Glutamatergic neuron (in vitro differentiated cells): ENCODE data around the gene SYNE1. TPM values are rescaled to one million over a fixed set of nuclear protein-coding genes. Genes with fewer than 3 reads are reported as not detected.
"Not testable (repeated sequence)": the region's sequence is repeated elsewhere in the genome, so short reads cannot be mapped to it uniquely, and the experiment has no call there.

Experiments
- DNase-seq: peaks from one replicate; pipeline ENCODE4 v3.0.0; 2022
- H3K27ac Mint-ChIP-seq: one replicate; pipeline ENCODE4 v1.8.0; 2020; ENCODE audit warnings: mild to moderate bottlenecking, mixed read lengths, inconsistent platforms; ENCODE audit not compliant: unreplicated experiment
- H3K27me3 Mint-ChIP-seq: one replicate; pipeline ENCODE4 v1.8.0; 2020; ENCODE audit warnings: mild to moderate bottlenecking, moderate library complexity, mixed read lengths, inconsistent platforms; ENCODE audit not compliant: unreplicated experiment
- H3K36me3 Mint-ChIP-seq: one replicate; pipeline ENCODE4 v1.8.0; 2020; ENCODE audit warnings: mild to moderate bottlenecking, mixed read lengths, inconsistent platforms; ENCODE audit not compliant: unreplicated experiment
- H3K4me1 Mint-ChIP-seq: one replicate; pipeline ENCODE4 v1.8.0; 2020; ENCODE audit warnings: mild to moderate bottlenecking, low read depth, mixed read lengths, inconsistent platforms; ENCODE audit not compliant: unreplicated experiment
- H3K4me3 Mint-ChIP-seq: one replicate; pipeline ENCODE4 v1.8.0; 2020; ENCODE audit warnings: mild to moderate bottlenecking, mixed read lengths, inconsistent platforms; ENCODE audit not compliant: unreplicated experiment
- H3K9me3 Mint-ChIP-seq: one replicate; pipeline ENCODE4 v1.8.0; 2020; ENCODE audit warnings: mild to moderate bottlenecking, moderate library complexity, mixed read lengths, inconsistent platforms; ENCODE audit not compliant: unreplicated experiment
- CTCF ChIP-seq: fragments of 200-600 bp; sonication (generic); IDR thresholded peaks from one replicate; pipeline ENCODE4 v1.5.0; 2021; ENCODE audit not compliant: partially characterized antibody, unreplicated experiment
- long read RNA-seq: library from polyadenylated mRNA; unstranded; transcript quantifications from one replicate; pipeline ENCODE4 v2.0.0, GENCODE V29; 2020; ENCODE audit not compliant: unreplicated experiment
- total RNA-seq: library from RNA; stranded (reverse); fragmentation: NEBNext Ultra II Directional; extraction: Animal tissue kit (Norgen Biotek cat#: 25700); gene quantifications from one replicate; pipeline ENCODE4 v1.2.1, GENCODE V29; 2021; ENCODE audit not compliant: unreplicated experiment

The SYNE1 gene, protein sequence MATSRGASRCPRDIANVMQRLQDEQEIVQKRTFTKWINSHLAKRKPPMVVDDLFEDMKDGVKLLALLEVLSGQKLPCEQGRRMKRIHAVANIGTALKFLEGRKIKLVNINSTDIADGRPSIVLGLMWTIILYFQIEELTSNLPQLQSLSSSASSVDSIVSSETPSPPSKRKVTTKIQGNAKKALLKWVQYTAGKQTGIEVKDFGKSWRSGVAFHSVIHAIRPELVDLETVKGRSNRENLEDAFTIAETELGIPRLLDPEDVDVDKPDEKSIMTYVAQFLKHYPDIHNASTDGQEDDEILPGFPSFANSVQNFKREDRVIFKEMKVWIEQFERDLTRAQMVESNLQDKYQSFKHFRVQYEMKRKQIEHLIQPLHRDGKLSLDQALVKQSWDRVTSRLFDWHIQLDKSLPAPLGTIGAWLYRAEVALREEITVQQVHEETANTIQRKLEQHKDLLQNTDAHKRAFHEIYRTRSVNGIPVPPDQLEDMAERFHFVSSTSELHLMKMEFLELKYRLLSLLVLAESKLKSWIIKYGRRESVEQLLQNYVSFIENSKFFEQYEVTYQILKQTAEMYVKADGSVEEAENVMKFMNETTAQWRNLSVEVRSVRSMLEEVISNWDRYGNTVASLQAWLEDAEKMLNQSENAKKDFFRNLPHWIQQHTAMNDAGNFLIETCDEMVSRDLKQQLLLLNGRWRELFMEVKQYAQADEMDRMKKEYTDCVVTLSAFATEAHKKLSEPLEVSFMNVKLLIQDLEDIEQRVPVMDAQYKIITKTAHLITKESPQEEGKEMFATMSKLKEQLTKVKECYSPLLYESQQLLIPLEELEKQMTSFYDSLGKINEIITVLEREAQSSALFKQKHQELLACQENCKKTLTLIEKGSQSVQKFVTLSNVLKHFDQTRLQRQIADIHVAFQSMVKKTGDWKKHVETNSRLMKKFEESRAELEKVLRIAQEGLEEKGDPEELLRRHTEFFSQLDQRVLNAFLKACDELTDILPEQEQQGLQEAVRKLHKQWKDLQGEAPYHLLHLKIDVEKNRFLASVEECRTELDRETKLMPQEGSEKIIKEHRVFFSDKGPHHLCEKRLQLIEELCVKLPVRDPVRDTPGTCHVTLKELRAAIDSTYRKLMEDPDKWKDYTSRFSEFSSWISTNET (N-terminal part only)
- 23.4 TPM for total RNA-seq
- long read RNA-seq, partial matches to known transcripts: 1 of 3 reads
- long read RNA-seq, other reads (novel, unspliced or antisense): 1 of 3 reads

DNA sequence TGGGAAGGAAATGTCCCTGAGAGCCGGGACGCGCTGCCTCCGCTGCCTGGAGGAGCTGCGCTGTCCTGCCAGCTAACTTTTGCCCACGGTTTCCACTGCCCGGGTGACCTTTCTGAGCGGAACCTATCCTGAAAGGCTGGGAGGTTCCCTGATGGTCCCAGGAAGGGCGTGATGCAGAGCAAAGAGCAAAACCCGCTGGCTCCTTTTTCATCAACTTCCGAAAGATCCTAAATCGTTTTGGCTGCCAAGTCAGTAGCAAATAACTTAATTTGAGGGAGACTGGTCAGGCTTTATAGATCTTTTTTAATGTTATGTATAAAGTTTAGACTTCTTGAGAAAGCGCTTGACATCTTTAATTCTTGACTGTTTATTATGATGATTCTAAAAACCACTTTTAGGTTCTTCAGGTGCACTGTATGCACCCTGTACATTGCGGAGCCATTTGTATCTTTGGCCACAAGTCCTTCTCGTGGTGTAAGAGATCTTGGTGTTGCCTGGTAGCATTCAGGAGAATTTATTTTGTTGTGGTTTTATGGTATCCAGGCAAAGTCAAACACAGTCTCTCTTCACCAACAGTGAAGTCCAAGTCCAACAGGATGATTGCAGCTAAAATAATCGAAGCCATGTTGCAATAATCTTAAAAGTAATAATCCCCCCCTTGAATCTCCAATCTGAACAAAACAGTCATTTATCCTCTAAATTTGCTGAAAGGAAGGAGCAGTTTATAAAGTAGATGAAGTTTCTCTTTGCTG, at the start of gene SYNE1:
Gene SYNE1, minus strand, starts transcription at position 67 of the 752 bp plus-strand sequence. CDS start 9,031 bp downstream, outside the sequence.
- Mint-ChIP-seq H3K4me3 (peak within 1 kb of the TSS; percentile 97), H3K4me1 (peaks cover 14% of the 10 kb centered on the region), H3K36me3 (no peaks in the 10 kb centered on the region), H3K27me3 (peaks cover 15% of the 10 kb centered on the region), H3K9me3 (peaks cover 3% of the 10 kb centered on the region), H3K27ac (peak within 1 kb of the TSS; percentile 79)
- no peak for DNase-seq
- TF ChIP-seq CTCF: no peak

DNA sequence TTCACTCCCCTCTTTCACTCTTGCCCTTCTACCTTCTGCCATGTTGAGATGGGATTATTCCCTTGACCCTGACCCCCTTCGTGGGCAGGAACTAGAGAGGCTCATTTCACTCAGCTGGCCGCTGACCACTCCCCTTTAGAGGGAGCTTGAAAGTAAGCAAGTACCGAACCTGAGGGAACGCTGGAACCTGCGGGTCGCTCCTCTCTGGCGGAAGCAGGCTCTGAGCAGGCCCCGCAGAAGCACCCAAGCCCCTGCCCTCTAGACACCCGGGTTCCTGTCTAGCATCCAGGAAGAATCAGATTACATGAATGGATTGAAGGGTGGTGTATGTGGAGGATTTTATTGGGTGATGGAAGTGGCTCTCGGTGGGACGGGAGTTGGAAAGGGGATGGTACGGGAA, 48.7 kb upstream of the SYNE1 start:
- Mint-ChIP-seq H3K27me3 (no peaks in the 10 kb centered on the region), H3K27ac (no peak overlapping the region), H3K4me1 (peaks cover 3% of the 10 kb centered on the region), H3K9me3 (no peaks in the 10 kb centered on the region), H3K36me3 (no peaks in the 10 kb centered on the region), H3K4me3 (no peak overlapping the region)
- no peak for DNase-seq
- TF ChIP-seq CTCF: no peak

DNA sequence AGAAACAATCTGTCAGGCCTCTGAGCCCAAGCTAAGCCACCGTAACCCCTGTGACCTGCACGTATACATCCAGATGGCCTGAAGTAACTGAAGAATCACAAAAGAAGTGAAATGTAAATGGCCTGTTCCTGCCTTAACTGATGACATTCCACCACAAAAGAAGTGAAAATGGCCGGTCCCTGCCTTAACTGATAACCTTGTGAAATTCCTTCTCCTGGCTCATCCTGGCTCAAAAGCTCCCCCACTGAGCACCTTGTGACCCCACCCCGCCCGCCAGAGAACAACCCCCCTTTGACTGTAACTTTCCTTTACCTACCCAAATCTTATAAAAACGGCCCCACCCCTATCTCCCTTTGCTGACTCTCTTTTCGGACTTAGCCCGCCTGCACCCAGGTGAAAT, 45.8 kb upstream of the SYNE1 start:
- H3K4me3 Mint-ChIP-seq, H3K27me3 Mint-ChIP-seq, H3K36me3 Mint-ChIP-seq, H3K4me1 Mint-ChIP-seq, H3K27ac Mint-ChIP-seq, DNase-seq, H3K9me3 Mint-ChIP-seq: not testable (repeated sequence)

- Mint-ChIP-seq H3K27me3 (peaks cover 1% of the 10 kb centered on the region), H3K4me1 (peaks cover 3% of the 10 kb centered on the region), H3K9me3 (no peaks in the 10 kb centered on the region), H3K27ac (no peak overlapping the region), H3K36me3 (no peaks in the 10 kb centered on the region), H3K4me3 (no peak overlapping the region)
- DNase-seq: no peak
- no peak for TF ChIP-seq CTCF
Observed at GRCh38 chr6:152682141-152682540, 45.0 kb upstream of the SYNE1 start.
